ENCODE results near the gene PLCH1.

DNA sequence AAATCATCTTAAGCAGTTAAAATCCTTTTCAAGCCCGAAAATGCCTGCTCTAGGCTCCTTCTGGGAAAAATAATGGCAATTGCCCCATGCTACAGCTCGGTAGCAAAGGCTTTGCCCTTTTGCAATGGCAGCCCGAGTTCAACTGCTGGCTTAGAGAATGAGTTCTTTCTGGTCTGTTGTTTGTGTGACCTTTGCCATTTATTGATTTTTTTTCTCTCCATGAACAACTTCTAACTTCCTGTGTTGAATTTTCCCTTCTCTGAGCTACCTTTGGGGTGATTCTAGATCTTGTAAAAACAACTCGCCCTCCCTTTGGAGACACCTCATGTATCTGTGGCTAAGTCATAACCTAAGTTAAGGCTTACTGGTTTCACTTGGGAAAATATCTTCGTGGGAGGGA is 139.3 kb downstream of the PLCH1 start:
- TF ChIP-seq, protein P1, sequence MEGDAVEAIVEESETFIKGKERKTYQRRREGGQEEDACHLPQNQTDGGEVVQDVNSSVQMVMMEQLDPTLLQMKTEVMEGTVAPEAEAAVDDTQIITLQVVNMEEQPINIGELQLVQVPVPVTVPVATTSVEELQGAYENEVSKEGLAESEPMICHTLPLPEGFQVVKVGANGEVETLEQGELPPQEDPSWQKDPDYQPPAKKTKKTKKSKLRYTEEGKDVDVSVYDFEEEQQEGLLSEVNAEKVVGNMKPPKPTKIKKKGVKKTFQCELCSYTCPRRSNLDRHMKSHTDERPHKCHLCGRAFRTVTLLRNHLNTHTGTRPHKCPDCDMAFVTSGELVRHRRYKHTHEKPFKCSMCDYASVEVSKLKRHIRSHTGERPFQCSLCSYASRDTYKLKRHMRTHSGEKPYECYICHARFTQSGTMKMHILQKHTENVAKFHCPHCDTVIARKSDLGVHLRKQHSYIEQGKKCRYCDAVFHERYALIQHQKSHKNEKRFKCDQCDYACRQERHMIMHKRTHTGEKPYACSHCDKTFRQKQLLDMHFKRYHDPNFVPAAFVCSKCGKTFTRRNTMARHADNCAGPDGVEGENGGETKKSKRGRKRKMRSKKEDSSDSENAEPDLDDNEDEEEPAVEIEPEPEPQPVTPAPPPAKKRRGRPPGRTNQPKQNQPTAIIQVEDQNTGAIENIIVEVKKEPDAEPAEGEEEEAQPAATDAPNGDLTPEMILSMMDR (IDR thresholded peaks at IDR 0.05), result no peak
- TF ChIP-seq POLR2A (IDR thresholded peaks at IDR 0.05), result no peak

Data from adrenal gland (tissue), 5 donors.